NCI-H510A (cell line): ENCODE data around the gene CCNI.
"Not testable (repeated sequence)": the region's sequence is repeated elsewhere in the genome, so short reads cannot be mapped to it uniquely, and the experiment has no call there.

Source experiments
- DNase-seq: peaks from one replicate; lab custom pipeline; 2025; lab: John Stamatoyannopoulos, UW

The CCNI gene

GRCh38 chr4:77075869-77076799, at the start of gene CCNI:
Gene CCNI, minus strand, starts transcription at chr4:77075989. Its CDS starts 9,627 bp downstream, at chr4:77066362.
- DNase-seq, result peak; percentile 95

- no peak for DNase-seq
Observed at GRCh38 chr4:77124576-77124975, 48.8 kb upstream of the CCNI start.

GRCh38 chr4:77123411-77123810, 47.6 kb upstream of the CCNI start:
- no peak for DNase-seq

GRCh38 chr4:77122656-77123055, 46.9 kb upstream of the CCNI start:
- DNase-seq, result no peak

GRCh38 chr4:77121736-77122240, 46.0 kb upstream of the CCNI start:
- DNase-seq, result no peak

- no peak for DNase-seq
Observed at GRCh38 chr4:77120886-77121508, 45.2 kb upstream of the CCNI start.

GRCh38 chr4:77117721-77118120, 41.9 kb upstream of the CCNI start:
- no peak for DNase-seq

GRCh38 chr4:77113069-77113468, 37.3 kb upstream of the CCNI start:
- DNase-seq, result no peak

GRCh38 chr4:77110730-77111129, 34.9 kb upstream of the CCNI start:
- DNase-seq, result no peak

- peak; percentile 39 for DNase-seq
Observed at GRCh38 chr4:77104791-77105540, 29.2 kb upstream of the CCNI start.

- no peak for DNase-seq
Observed at GRCh38 chr4:77104388-77104787, 28.6 kb upstream of the CCNI start.

- DNase-seq, result no peak
Observed at GRCh38 chr4:77100234-77100633, 24.4 kb upstream of the CCNI start.

- no peak for DNase-seq
Observed at GRCh38 chr4:77097611-77098010, 21.8 kb upstream of the CCNI start.

- peak; percentile 47 for DNase-seq
Observed at GRCh38 chr4:77095101-77095821, 19.5 kb upstream of the CCNI start.

GRCh38 chr4:77094496-77094895, 18.7 kb upstream of the CCNI start:
- DNase-seq, result no peak

GRCh38 chr4:77093401-77093800, 17.6 kb upstream of the CCNI start:
- no peak for DNase-seq

- no peak for DNase-seq
Observed at GRCh38 chr4:77092975-77093374, 17.2 kb upstream of the CCNI start.

- no peak for DNase-seq
Observed at GRCh38 chr4:77089866-77090265, 14.1 kb upstream of the CCNI start.

- DNase-seq, result not testable (repeated sequence)
Observed at GRCh38 chr4:77087027-77087426, 11.2 kb upstream of the CCNI start.

- DNase-seq, result no peak
Observed at GRCh38 chr4:77084019-77084639, 8.3 kb upstream of the CCNI start.

- DNase-seq, result no peak
Observed at GRCh38 chr4:77082886-77083608, 7.3 kb upstream of the CCNI start.
